AG10803 (cell line): ENCODE results near the gene ZNF804A.

Source experiments
- DNase-seq: peaks from one replicate; pipeline ENCODE4 v3.0.0; 2010; ENCODE audit warnings: low read depth
- H3K4me3 ChIP-seq: 2 replicates; pipeline ENCODE4 v1.5.1; 2011; ENCODE audit warnings: mild to moderate bottlenecking, low read length, control low read depth
- CTCF ChIP-seq: conservative IDR thresholded peaks from 2 replicates; pipeline ENCODE4 v1.5.1; 2011; ENCODE audit warnings: mild to moderate bottlenecking, low read length, control low read depth, inconsistent platforms

The ZNF804A gene

GRCh38 chr2:184560603-184561002, 37.7 kb upstream of the ZNF804A start:
- DNase-seq = no peak
- H3K4me3 ChIP-seq = no peak overlapping the region
- TF ChIP-seq CTCF = no peak

- TF ChIP-seq CTCF = no peak
- H3K4me3 ChIP-seq = no peak overlapping the region
- no peak for DNase-seq
These were observed 35.8 kb upstream of the ZNF804A start for GRCh38 chr2:184562532-184562931.

- H3K4me3 ChIP-seq = no peak overlapping the region
- no peak for DNase-seq
- TF ChIP-seq CTCF = no peak
These were observed 34.2 kb upstream of the ZNF804A start for GRCh38 chr2:184564092-184564491.

GRCh38 chr2:184566716-184567115, 31.6 kb upstream of the ZNF804A start:
- TF ChIP-seq CTCF = no peak
- H3K4me3 ChIP-seq = no peak overlapping the region
- DNase-seq = no peak

GRCh38 chr2:184577056-184577455, 21.3 kb upstream of the ZNF804A start:
- DNase-seq = no peak
- no peak for TF ChIP-seq CTCF
- H3K4me3 ChIP-seq = no peak overlapping the region

- no peak for DNase-seq
- no peak for TF ChIP-seq CTCF
- no peak overlapping the region for H3K4me3 ChIP-seq
These were observed 20.6 kb upstream of the ZNF804A start for GRCh38 chr2:184577743-184578142.

GRCh38 chr2:184579226-184579625, 19.1 kb upstream of the ZNF804A start:
- DNase-seq = no peak
- no peak overlapping the region for H3K4me3 ChIP-seq
- TF ChIP-seq CTCF = no peak
